Brain pericyte (primary cell): ENCODE data around the gene TTLL12.

Experiments
- DNase-seq: peaks from one replicate; pipeline ENCODE4 v3.0.0-alpha.2; 2012; ENCODE audit warnings: low read depth, low spot score

Gene TTLL12

GRCh38 chr22:43213962-43214361 is 27.0 kb upstream of the TTLL12 start:
- no peak for DNase-seq

GRCh38 chr22:43213051-43213450 is 26.1 kb upstream of the TTLL12 start:
- no peak for DNase-seq

GRCh38 chr22:43212434-43212952 is 25.6 kb upstream of the TTLL12 start:
- no peak for DNase-seq

GRCh38 chr22:43211941-43212433 is 25.1 kb upstream of the TTLL12 start:
- no peak for DNase-seq

GRCh38 chr22:43210631-43211515 is 23.9 kb upstream of the TTLL12 start:
- DNase-seq, result no peak

GRCh38 chr22:43209971-43210370 is 23.0 kb upstream of the TTLL12 start:
- no peak for DNase-seq

GRCh38 chr22:43209523-43209890 is 22.6 kb upstream of the TTLL12 start:
- no peak for DNase-seq

GRCh38 chr22:43208703-43209522 is 22.0 kb upstream of the TTLL12 start:
- DNase-seq, result no peak

- no peak for DNase-seq
These were observed 21.1 kb upstream of the TTLL12 start for GRCh38 chr22:43207849-43208702.

- no peak for DNase-seq
These were observed 20.5 kb upstream of the TTLL12 start for GRCh38 chr22:43207386-43207785.

- DNase-seq, result no peak
These were observed 19.7 kb upstream of the TTLL12 start for GRCh38 chr22:43206509-43207161.

- no peak for DNase-seq
These were observed 19.0 kb upstream of the TTLL12 start for GRCh38 chr22:43205748-43206508.

GRCh38 chr22:43205261-43205691 is 18.3 kb upstream of the TTLL12 start:
- DNase-seq, result no peak

- DNase-seq, result no peak
These were observed 16.6 kb upstream of the TTLL12 start for GRCh38 chr22:43203471-43203981.

GRCh38 chr22:43202756-43203410 is 15.9 kb upstream of the TTLL12 start:
- no peak for DNase-seq

GRCh38 chr22:43202326-43202725 is 15.4 kb upstream of the TTLL12 start:
- DNase-seq, result no peak

GRCh38 chr22:43201486-43202219 is 14.7 kb upstream of the TTLL12 start:
- no peak for DNase-seq

- DNase-seq, result no peak
These were observed 13.6 kb upstream of the TTLL12 start for GRCh38 chr22:43200555-43200954.

- no peak for DNase-seq
These were observed 13.1 kb upstream of the TTLL12 start for GRCh38 chr22:43200031-43200430.
